ENCODE results near the gene MBTPS2.

MBTPS2 gene

GRCh38 chrX:21881881-21882574, 42.6 kb downstream of the MBTPS2 start:
- ATAC-seq, result no peak
- Mint-ChIP-seq H3K4me3 (no peak overlapping the region), H3K9me3 (no peaks in the 10 kb centered on the region), H3K36me3 (ENCODE audit: low read depth) (peaks cover 6% of the 10 kb centered on the region), H3K27ac (no peak overlapping the region), H3K27me3 (no peaks in the 10 kb centered on the region), H3K4me1 (no peaks in the 10 kb centered on the region)
- no peak for DNase-seq

GRCh38 chrX:21883258-21883657, 43.8 kb downstream of the MBTPS2 start:
- Mint-ChIP-seq H3K27ac (no peak overlapping the region), H3K9me3 (no peaks in the 10 kb centered on the region), H3K36me3 (ENCODE audit: low read depth) (peaks cover 6% of the 10 kb centered on the region), H3K4me1 (no peaks in the 10 kb centered on the region), H3K4me3 (no peak overlapping the region), H3K27me3 (no peaks in the 10 kb centered on the region)
- no peak for DNase-seq
- no peak for ATAC-seq

- no peak overlapping the region for H3K4me3 Mint-ChIP-seq
- H3K36me3 Mint-ChIP-seq (ENCODE audit: low read depth), result peaks cover 9% of the 10 kb centered on the region
- no peak for DNase-seq
- no peaks in the 10 kb centered on the region for H3K9me3 Mint-ChIP-seq
- no peaks in the 10 kb centered on the region for H3K27me3 Mint-ChIP-seq
- H3K4me1 Mint-ChIP-seq, result no peaks in the 10 kb centered on the region
- no peak for ATAC-seq
- no peak overlapping the region for H3K27ac Mint-ChIP-seq
Observed at GRCh38 chrX:21885568-21885967, 46.2 kb downstream of the MBTPS2 start.

GRCh38 chrX:21905313-21905712, 65.9 kb downstream of the MBTPS2 start:
- no peak overlapping the region for H3K4me3 Mint-ChIP-seq
- H3K27ac Mint-ChIP-seq, result no peak overlapping the region
- ATAC-seq, result no peak
- H3K27me3 Mint-ChIP-seq, result no peaks in the 10 kb centered on the region
- H3K36me3 Mint-ChIP-seq (ENCODE audit: low read depth), result peaks cover 4% of the 10 kb centered on the region
- no peaks in the 10 kb centered on the region for H3K4me1 Mint-ChIP-seq
- no peaks in the 10 kb centered on the region for H3K9me3 Mint-ChIP-seq
- no peak for DNase-seq

GRCh38 chrX:21905953-21906352, 66.5 kb downstream of the MBTPS2 start:
- H3K27me3 Mint-ChIP-seq, result no peaks in the 10 kb centered on the region
- H3K4me3 Mint-ChIP-seq, result no peak overlapping the region
- peaks cover 4% of the 10 kb centered on the region for H3K36me3 Mint-ChIP-seq (ENCODE audit: low read depth)
- ATAC-seq (no peak), DNase-seq (no peak)
- H3K4me1 Mint-ChIP-seq, result no peaks in the 10 kb centered on the region
- H3K27ac Mint-ChIP-seq, result no peak overlapping the region
- H3K9me3 Mint-ChIP-seq, result no peaks in the 10 kb centered on the region

GRCh38 chrX:21907260-21907659, 67.8 kb downstream of the MBTPS2 start:
- no peaks in the 10 kb centered on the region for H3K27me3 Mint-ChIP-seq
- ATAC-seq (no peak), DNase-seq (no peak)
- no peaks in the 10 kb centered on the region for H3K9me3 Mint-ChIP-seq
- no peaks in the 10 kb centered on the region for H3K4me1 Mint-ChIP-seq
- H3K27ac Mint-ChIP-seq, result no peak overlapping the region
- H3K4me3 Mint-ChIP-seq, result no peak overlapping the region
- peaks cover 4% of the 10 kb centered on the region for H3K36me3 Mint-ChIP-seq (ENCODE audit: low read depth)

- Mint-ChIP-seq H3K27me3 (no peaks in the 10 kb centered on the region), H3K36me3 (ENCODE audit: low read depth) (no peaks in the 10 kb centered on the region), H3K27ac (no peak overlapping the region), H3K4me1 (no peaks in the 10 kb centered on the region), H3K9me3 (no peaks in the 10 kb centered on the region), H3K4me3 (no peak overlapping the region)
- ATAC-seq (no peak), DNase-seq (no peak)
Observed at GRCh38 chrX:21911481-21911880, 72.1 kb downstream of the MBTPS2 start.

GRCh38 chrX:21912220-21912619, 72.8 kb downstream of the MBTPS2 start:
- ATAC-seq (no peak), DNase-seq (no peak)
- no peak overlapping the region for H3K4me3 Mint-ChIP-seq
- H3K4me1 Mint-ChIP-seq, result no peaks in the 10 kb centered on the region
- no peaks in the 10 kb centered on the region for H3K36me3 Mint-ChIP-seq (ENCODE audit: low read depth)
- H3K27me3 Mint-ChIP-seq, result no peaks in the 10 kb centered on the region
- no peaks in the 10 kb centered on the region for H3K9me3 Mint-ChIP-seq
- H3K27ac Mint-ChIP-seq, result no peak overlapping the region

- no peak for ATAC-seq
- DNase-seq, result no peak
- Mint-ChIP-seq H3K4me3 (no peak overlapping the region), H3K27ac (no peak overlapping the region), H3K36me3 (ENCODE audit: low read depth) (no peaks in the 10 kb centered on the region), H3K27me3 (no peaks in the 10 kb centered on the region), H3K9me3 (no peaks in the 10 kb centered on the region), H3K4me1 (no peaks in the 10 kb centered on the region)
Observed at GRCh38 chrX:21912989-21913388, 73.6 kb downstream of the MBTPS2 start.

GRCh38 chrX:21926116-21926515, 86.7 kb downstream of the MBTPS2 start:
- Mint-ChIP-seq H3K27me3 (no peaks in the 10 kb centered on the region), H3K36me3 (ENCODE audit: low read depth) (no peaks in the 10 kb centered on the region), H3K9me3 (peaks cover 9% of the 10 kb centered on the region), H3K4me1 (peaks cover 34% of the 10 kb centered on the region), H3K4me3 (no peak overlapping the region), H3K27ac (no peak overlapping the region)
- DNase-seq (no peak), ATAC-seq (no peak)

GRCh38 chrX:21926527-21927278, 87.3 kb downstream of the MBTPS2 start:
- Mint-ChIP-seq H3K4me1 (peaks cover 37% of the 10 kb centered on the region), H3K9me3 (peaks cover 9% of the 10 kb centered on the region), H3K4me3 (no peak overlapping the region), H3K36me3 (ENCODE audit: low read depth) (no peaks in the 10 kb centered on the region), H3K27ac (peak overlapping the region; percentile 56), H3K27me3 (no peaks in the 10 kb centered on the region)
- DNase-seq (no peak), ATAC-seq (peak; percentile 89)

GRCh38 chrX:21929209-21929608, 89.8 kb downstream of the MBTPS2 start:
- Mint-ChIP-seq H3K9me3 (peaks cover 9% of the 10 kb centered on the region), H3K4me3 (no peak overlapping the region), H3K36me3 (ENCODE audit: low read depth) (no peaks in the 10 kb centered on the region), H3K27ac (peak overlapping the region; percentile 83), H3K4me1 (peaks cover 45% of the 10 kb centered on the region), H3K27me3 (no peaks in the 10 kb centered on the region)
- DNase-seq, result no peak
- ATAC-seq, result no peak

- peaks cover 45% of the 10 kb centered on the region for H3K4me1 Mint-ChIP-seq
- no peak for ATAC-seq
- peaks cover 9% of the 10 kb centered on the region for H3K9me3 Mint-ChIP-seq
- H3K27ac Mint-ChIP-seq, result no peak overlapping the region
- no peaks in the 10 kb centered on the region for H3K27me3 Mint-ChIP-seq
- no peak for DNase-seq
- H3K4me3 Mint-ChIP-seq, result no peak overlapping the region
- H3K36me3 Mint-ChIP-seq (ENCODE audit: low read depth), result no peaks in the 10 kb centered on the region
Observed at GRCh38 chrX:21930986-21931385, 91.6 kb downstream of the MBTPS2 start.

GRCh38 chrX:21932292-21933002, 93.0 kb downstream of the MBTPS2 start:
- Mint-ChIP-seq H3K4me3 (no peak overlapping the region), H3K27me3 (no peaks in the 10 kb centered on the region), H3K9me3 (peaks cover 9% of the 10 kb centered on the region), H3K36me3 (ENCODE audit: low read depth) (no peaks in the 10 kb centered on the region), H3K27ac (peak overlapping the region; percentile 27), H3K4me1 (peaks cover 35% of the 10 kb centered on the region)
- ATAC-seq (peak; percentile 77), DNase-seq (no peak)

- Mint-ChIP-seq H3K9me3 (peaks cover 9% of the 10 kb centered on the region), H3K4me1 (peaks cover 34% of the 10 kb centered on the region), H3K27me3 (no peaks in the 10 kb centered on the region), H3K4me3 (no peak overlapping the region), H3K27ac (no peak overlapping the region), H3K36me3 (ENCODE audit: low read depth) (no peaks in the 10 kb centered on the region)
- DNase-seq, result no peak
- ATAC-seq, result no peak
Observed at GRCh38 chrX:21933077-21933476, 93.7 kb downstream of the MBTPS2 start.

Data from activated naive CD8-positive, alpha-beta T cell treated with anti-CD3 and anti-CD28 coated beads, Interleukin-2, amount 50 U/mL, for 24 hours (primary cell).